Activated naive CD8-positive, alpha-beta T cell treated with anti-CD3 and anti-CD28 coated beads, Interleukin-2, amount 50 U/mL, for 24 hours (primary cell): ENCODE data around the gene FAM156A.
A peak's percentile ranks its signal among the peaks of the same experiment; 100 is the strongest.
"Not testable (repeated sequence)": the region's sequence is repeated elsewhere in the genome, so short reads cannot be mapped to it uniquely, and the experiment has no call there.

ENCODE experiments used
- ATAC-seq: fragments of 150-1000 bp; cut with Tn5 transposase; one replicate; pipeline ENCODE4 v1.10.0; 2021
- DNase-seq: peaks from one replicate; pipeline ENCODE4 v3.0.0; 2021
- H3K27ac Mint-ChIP-seq: one replicate; pipeline ENCODE4 v1.8.0; 2021; ENCODE audit warnings: mild to moderate bottlenecking, mixed read lengths
- H3K27me3 Mint-ChIP-seq: one replicate; pipeline ENCODE4 v1.8.0; 2021; ENCODE audit warnings: mixed read lengths
- H3K36me3 Mint-ChIP-seq: one replicate; pipeline ENCODE4 v1.8.0; 2021; ENCODE audit warnings: low read depth, mixed read lengths
- H3K4me1 Mint-ChIP-seq: one replicate; pipeline ENCODE4 v1.8.0; 2021; ENCODE audit warnings: mixed read lengths
- H3K4me3 Mint-ChIP-seq: one replicate; pipeline ENCODE4 v1.8.0; 2021; ENCODE audit warnings: mild to moderate bottlenecking, moderate library complexity, mixed read lengths
- H3K9me3 Mint-ChIP-seq: one replicate; pipeline ENCODE4 v1.8.0; 2021; ENCODE audit warnings: mixed read lengths

FAM156A gene

DNA sequence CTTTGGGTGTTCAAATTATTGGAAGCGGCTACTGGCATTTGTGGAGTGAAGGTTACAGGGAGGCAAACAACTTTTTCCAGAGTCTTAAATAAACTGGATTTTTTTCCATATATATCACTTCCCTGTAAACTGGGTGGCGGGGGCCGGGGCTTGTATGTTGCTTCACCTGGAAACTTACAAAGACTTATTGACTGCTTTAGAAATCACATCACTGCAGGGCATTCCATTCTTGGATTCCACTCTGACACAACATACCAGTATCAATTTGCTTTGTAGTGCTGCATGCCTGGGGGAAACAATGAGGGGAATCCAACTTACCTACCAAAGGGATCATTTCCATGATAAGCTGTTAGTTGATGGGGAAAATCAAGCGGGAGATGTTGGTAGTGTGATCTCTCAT is 21.7 kb upstream of the FAM156A start:
- Mint-ChIP-seq H3K27ac (no peak overlapping the region), H3K9me3 (no peaks in the 10 kb centered on the region), H3K27me3 (no peaks in the 10 kb centered on the region), H3K36me3 (no peaks in the 10 kb centered on the region), H3K4me1 (peaks cover 6% of the 10 kb centered on the region), H3K4me3 (no peak overlapping the region)
- DNase-seq (no peak), ATAC-seq (no peak)

DNA sequence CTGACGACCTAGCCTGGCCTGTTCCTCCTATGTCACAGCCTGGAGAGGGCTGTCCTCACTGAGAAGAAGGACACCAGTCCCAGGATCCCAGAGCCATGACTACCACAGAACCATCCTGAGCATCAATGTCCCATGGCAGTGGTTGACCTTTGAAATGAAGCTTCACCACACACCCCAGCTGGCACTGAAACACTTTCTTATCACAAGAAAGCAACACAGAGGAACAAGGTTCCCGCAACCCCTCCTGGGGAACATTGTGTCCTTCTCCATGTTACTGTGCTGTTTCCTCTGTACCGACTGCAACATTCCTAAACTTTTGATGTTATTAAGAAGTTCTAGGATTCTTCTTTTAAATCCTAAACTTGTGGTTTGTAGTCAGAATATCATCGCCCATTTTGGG is 21.2 kb upstream of the FAM156A start:
- no peaks in the 10 kb centered on the region for H3K36me3 Mint-ChIP-seq
- ATAC-seq (no peak), DNase-seq (no peak)
- H3K4me1 Mint-ChIP-seq, result peaks cover 6% of the 10 kb centered on the region
- H3K9me3 Mint-ChIP-seq, result no peaks in the 10 kb centered on the region
- H3K4me3 Mint-ChIP-seq, result no peak overlapping the region
- peak overlapping the region; percentile 42 for H3K27ac Mint-ChIP-seq
- no peaks in the 10 kb centered on the region for H3K27me3 Mint-ChIP-seq

DNA sequence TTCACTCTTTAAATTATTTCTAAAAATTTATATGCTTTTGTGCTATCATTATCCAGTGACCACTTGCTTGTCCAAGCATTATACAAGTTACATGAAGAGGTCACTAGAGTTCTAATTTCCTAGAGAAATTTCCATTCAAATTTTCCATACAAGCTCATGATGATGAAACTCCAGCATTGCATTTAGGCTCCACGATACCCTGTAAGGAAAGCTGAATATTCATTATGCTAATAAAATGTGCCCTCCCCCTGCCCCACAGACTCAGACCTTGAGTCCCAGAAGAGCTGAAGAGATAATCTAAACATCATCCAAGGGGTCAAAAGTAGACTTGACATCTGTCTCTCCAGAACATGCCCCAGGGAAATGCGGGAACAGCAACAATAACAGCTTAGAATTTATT is 19.6 kb upstream of the FAM156A start:
- no peaks in the 10 kb centered on the region for H3K9me3 Mint-ChIP-seq

DNA sequence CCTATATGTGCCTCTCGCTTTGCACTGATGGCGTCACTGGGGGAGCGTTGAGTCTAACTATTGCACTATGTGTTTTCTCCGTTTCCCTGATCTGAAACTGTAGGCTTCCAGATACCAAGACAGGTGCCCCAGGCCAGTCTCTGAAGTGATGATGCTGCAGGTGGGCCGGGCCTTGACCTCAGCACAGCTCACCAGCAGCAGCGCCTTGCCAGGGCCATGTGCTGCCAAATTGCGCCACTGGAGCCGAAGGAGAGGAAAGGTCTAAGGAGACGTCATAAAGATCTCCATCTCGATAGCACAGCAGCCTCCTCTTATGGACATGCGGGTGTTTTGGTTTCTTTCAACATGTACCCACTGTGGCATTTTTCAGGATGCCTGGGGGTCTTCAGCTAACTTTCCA is 17.3 kb upstream of the FAM156A start:
- H3K4me3 Mint-ChIP-seq, H3K27me3 Mint-ChIP-seq, H3K27ac Mint-ChIP-seq, DNase-seq, ATAC-seq, H3K9me3 Mint-ChIP-seq, H3K36me3 Mint-ChIP-seq, H3K4me1 Mint-ChIP-seq: not testable (repeated sequence)

More for the DNA sequence above, 19.6 kb upstream of the FAM156A start:
- ATAC-seq (no peak), DNase-seq (no peak)
- H3K36me3 Mint-ChIP-seq, result no peaks in the 10 kb centered on the region
- peaks cover 6% of the 10 kb centered on the region for H3K4me1 Mint-ChIP-seq
- no peak overlapping the region for H3K27ac Mint-ChIP-seq
- no peak overlapping the region for H3K4me3 Mint-ChIP-seq
- H3K27me3 Mint-ChIP-seq, result no peaks in the 10 kb centered on the region

DNA sequence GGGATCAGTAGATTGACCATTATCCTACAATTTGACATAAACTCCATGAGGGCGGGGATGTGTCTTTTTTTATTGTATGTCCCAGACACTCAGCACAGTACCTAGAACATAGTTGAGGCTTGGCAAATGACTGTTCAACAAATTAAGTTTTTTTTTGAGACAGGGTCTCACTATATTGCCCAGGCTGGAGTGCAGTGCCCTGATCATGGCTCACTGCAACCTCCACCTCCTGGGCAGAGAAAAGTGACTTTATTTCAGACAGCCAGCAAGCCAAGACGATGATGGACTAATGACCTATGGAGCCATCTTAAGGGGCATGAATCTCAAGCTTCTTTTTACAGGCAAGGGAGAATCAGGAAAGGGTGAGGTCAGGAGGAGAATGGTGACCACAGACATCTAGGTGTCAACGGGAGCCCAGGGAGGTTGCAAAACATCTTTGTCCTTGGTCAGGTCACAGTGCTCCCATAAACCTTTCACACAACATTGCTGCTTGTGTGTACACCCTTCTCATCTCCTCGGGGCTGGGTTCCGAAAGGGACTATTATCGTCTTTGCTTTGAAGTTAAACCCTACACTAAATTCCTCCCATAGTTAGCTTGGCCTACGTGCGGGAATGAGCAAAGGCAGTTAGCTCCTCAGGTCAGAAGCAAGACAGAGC is 16.1 kb upstream of the FAM156A start:
- H3K4me1 Mint-ChIP-seq, H3K27me3 Mint-ChIP-seq, H3K4me3 Mint-ChIP-seq, DNase-seq, ATAC-seq, H3K27ac Mint-ChIP-seq, H3K36me3 Mint-ChIP-seq, H3K9me3 Mint-ChIP-seq: not testable (repeated sequence)

DNA sequence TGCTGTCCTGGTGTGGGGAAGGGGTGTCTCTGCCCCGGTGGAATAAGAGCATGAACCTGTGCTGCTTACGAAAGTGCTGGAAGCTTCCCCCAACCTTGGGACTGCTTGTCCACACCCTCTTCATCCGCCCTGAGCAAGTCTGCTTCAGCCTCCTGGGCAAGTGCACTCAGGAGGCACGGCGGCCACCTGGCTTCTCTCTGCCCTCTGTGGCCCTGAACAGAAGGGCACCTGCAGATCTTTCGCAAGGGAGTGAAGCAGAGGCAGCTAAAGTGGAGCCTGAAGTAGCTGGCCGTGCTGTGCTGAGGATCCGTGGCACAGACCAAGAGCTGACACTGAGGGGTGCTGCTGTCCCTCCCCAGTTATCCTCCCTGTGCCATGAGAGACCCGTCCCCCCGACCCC is 9.6 kb upstream of the FAM156A start:
- not testable (repeated sequence) for DNase-seq, H3K4me3 Mint-ChIP-seq, H3K4me1 Mint-ChIP-seq, ATAC-seq, H3K27me3 Mint-ChIP-seq, H3K36me3 Mint-ChIP-seq, H3K27ac Mint-ChIP-seq, H3K9me3 Mint-ChIP-seq

DNA sequence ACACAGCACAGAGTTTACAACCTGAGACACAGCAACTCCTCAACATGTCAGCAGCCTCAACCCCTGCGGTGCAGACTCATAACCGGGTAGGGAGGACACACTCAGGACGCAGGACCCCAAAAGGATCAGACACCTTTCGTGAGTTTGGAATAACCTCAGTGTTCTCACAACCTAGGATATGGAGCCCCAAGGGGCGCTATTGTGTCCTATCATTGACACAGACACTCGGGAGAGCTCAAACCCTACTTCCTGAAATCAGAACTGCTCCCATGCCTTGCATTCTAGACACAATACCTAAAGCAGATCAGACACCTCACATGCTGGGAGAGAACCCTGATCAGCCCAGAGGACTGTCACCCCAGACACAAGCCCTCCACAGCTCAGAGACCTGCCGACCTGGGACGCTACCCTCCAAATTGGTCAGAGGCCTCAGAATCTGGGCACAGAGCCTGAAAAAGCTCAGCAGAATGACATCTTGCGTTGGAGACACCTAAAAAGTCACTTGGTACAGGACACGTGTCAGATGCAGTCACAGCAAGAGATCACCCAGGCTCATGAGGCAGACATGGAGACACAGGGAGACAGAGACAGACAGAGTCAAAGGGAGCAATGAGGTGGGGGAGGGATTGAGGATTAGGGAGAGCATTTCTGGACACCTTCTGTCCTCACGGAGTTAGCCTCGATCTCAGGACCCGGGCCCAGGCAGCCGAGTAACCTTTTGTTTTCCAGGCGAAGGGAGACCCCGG is 8.8 kb upstream of the FAM156A start:
- H3K4me3 Mint-ChIP-seq, H3K27ac Mint-ChIP-seq, H3K27me3 Mint-ChIP-seq, ATAC-seq, H3K9me3 Mint-ChIP-seq, H3K36me3 Mint-ChIP-seq, DNase-seq, H3K4me1 Mint-ChIP-seq: not testable (repeated sequence)

DNA sequence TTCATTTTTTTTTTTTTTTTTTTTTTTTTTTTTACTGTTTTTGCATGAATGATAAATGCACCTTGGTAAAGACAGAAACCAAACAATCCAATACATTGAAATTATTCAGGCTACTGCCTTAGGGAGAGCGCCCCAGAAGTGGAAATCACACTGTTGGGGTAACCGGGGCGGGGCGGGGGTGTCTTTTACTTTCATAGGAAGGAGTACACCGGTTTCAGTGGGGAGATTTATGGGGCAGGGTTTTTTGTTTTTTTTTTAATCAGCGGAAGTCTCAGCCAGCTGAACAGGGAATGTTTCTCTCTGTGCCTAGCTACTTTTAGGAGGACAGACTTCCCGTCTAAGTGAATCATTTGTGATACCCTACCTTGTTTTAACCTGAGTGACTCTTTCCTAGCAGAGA is 643 bp upstream of the FAM156A start:
- H3K36me3 Mint-ChIP-seq, H3K4me3 Mint-ChIP-seq, DNase-seq, H3K27me3 Mint-ChIP-seq, H3K27ac Mint-ChIP-seq, H3K4me1 Mint-ChIP-seq, H3K9me3 Mint-ChIP-seq: not testable (repeated sequence)
- ATAC-seq, result peak; percentile 20

DNA sequence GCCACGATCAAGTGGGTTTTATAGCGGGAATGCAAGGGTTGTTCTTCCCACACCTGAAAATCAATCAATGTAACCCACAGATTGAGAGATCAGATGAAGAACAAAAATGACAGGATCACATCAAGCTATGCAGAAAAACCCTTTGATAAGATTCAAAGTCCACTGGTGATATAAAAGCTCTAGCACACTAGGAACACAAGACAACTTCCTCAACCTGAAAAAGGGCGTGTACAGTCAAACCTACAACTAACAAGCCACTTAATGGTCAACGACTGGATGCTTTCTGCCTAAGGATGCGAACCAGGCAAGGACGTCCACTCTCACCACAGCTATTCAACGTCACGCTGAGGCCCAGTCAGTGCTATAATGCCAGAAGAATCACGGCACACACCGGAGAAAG is 8.4 kb downstream of the FAM156A start:
- H3K36me3 Mint-ChIP-seq, H3K4me3 Mint-ChIP-seq, ATAC-seq, H3K27me3 Mint-ChIP-seq, H3K9me3 Mint-ChIP-seq, H3K4me1 Mint-ChIP-seq, H3K27ac Mint-ChIP-seq, DNase-seq: not testable (repeated sequence)

DNA sequence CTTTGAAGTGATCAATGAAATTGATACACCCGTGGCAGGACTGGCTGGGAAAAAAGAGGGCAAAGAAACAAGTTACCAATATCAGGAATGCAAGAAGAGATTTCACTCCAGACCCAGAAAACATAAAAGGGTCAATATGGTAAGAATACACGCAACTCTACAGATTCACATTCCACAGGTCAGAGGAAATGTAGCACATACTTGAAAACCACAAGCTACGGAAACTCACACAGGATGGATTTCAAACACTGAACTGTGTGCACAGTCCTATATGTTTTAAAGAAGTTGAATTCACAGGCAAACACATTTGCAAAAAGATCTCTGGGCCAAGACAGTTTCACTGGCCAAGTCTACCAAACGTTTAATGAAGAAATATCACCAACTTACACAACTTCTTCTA is 9.0 kb downstream of the FAM156A start:
- not testable (repeated sequence) for H3K27ac Mint-ChIP-seq, H3K4me3 Mint-ChIP-seq, H3K4me1 Mint-ChIP-seq, H3K27me3 Mint-ChIP-seq, DNase-seq, ATAC-seq, H3K36me3 Mint-ChIP-seq, H3K9me3 Mint-ChIP-seq

DNA sequence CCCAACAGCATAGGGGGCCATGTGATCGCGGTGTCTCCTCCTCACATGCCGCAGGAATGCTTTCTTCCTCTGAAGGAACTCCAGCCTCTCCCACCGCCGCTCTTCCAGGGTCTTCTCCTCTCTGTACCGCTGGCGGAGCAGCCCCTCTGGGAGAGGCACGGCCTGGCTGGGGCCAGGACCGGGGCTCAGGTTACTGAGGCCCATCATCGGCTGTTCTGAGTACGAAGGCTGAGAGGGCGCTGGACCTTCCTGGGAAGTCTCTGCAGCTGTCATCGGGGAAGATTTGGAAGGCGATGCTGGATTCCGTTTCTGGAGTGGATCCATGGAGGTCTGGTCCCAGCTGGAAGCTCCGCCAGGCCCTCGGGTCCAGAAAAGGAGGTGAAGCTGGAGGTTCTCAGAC is 10.1 kb downstream of the FAM156A start:
- H3K4me3 Mint-ChIP-seq, DNase-seq, H3K27me3 Mint-ChIP-seq, ATAC-seq, H3K9me3 Mint-ChIP-seq, H3K27ac Mint-ChIP-seq, H3K4me1 Mint-ChIP-seq, H3K36me3 Mint-ChIP-seq: not testable (repeated sequence)

DNA sequence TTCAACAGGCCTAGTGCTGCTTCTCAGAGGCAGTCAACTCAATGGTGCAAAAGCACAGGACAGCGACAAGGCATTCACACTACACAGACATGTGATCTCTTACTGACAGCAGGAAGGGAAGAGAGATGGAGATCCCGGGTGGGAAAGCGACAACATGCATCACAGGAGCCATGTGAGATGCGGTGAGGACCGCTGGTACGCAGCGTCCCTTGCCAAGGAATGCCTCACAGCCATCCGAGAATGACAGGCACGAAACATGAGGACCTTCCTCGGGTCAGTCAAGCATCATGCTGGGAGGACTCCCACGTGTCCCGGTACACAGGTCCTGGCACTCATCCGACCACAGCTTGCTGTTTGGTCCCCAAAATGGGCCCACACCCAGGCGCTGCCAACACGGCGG is 10.8 kb downstream of the FAM156A start:
- H3K27me3 Mint-ChIP-seq, DNase-seq, H3K36me3 Mint-ChIP-seq, H3K4me1 Mint-ChIP-seq, H3K9me3 Mint-ChIP-seq, ATAC-seq, H3K4me3 Mint-ChIP-seq, H3K27ac Mint-ChIP-seq: not testable (repeated sequence)

DNA sequence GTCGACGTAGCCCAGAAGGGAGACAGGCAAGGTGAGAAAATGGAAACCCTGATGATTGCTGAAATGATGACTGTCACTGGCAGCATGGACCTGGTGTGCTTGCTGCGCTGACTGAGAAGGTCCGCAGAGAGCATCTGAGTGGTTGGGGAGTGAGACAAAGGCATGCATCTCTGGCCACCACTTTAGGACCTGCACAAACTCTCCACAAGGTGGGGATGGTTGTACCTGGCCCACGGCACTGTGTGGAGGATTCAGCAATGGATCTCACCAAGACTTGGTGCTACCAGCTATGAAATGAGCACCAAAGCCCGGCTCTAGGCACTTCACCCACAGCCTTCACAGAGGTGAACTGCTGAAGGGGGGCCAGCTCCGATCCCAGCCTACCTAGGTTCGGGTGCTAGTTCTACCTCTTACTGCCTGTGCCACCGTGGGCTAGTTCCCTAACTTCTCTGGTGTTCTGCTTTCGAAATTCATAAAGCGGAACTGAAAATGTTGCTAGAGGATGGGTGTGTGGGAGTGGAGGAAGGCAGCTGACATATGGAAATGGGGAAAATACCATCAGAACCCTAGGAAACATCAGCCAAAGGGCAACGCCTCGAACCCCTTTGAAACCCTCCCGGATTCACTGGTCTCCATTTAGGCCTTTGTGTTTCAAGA is 12.4 kb downstream of the FAM156A start:
- H3K27ac Mint-ChIP-seq, DNase-seq, H3K9me3 Mint-ChIP-seq, H3K4me3 Mint-ChIP-seq, ATAC-seq, H3K27me3 Mint-ChIP-seq, H3K4me1 Mint-ChIP-seq, H3K36me3 Mint-ChIP-seq: not testable (repeated sequence)

DNA sequence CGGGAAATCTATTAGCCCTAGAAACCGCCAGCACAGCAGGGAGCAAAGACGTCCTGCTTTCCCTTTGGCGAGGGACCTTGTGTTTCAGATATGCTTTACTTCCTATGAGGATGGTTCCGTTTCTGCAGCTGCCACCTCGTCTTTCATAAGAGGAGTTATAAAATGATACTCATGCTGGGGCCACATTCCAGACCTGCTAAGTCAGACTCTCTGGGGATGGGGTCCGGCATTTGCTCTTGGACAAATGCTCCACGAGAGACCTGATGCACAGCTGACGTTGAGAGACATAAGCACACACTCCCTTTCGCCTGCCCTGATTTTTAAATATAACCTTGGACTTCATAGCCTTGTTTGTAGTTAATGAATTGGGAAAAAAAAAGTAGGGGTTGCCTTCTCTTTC is 16.6 kb downstream of the FAM156A start:
- H3K4me1 Mint-ChIP-seq, H3K9me3 Mint-ChIP-seq, H3K4me3 Mint-ChIP-seq, H3K27ac Mint-ChIP-seq, ATAC-seq, H3K27me3 Mint-ChIP-seq, H3K36me3 Mint-ChIP-seq, DNase-seq: not testable (repeated sequence)

DNA sequence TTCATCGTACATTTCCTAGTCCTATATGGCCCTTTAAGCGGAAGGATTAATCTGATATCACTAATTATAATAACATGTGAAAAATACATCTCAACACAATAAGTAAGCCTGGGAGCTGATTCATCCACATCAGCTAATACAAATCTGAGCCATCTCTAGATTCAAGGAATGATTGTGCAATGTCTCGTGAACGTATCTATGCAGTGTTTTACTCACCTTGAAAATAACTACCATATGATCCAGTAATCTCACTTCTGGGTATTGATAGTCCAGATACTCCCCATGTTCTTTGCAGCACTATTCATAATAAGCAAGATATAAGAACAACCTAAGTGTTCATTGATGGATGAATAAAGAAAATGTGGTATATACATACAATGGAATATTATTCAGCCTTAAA is 17.6 kb downstream of the FAM156A start:
- H3K9me3 Mint-ChIP-seq, H3K27me3 Mint-ChIP-seq, DNase-seq, ATAC-seq, H3K4me3 Mint-ChIP-seq, H3K27ac Mint-ChIP-seq, H3K4me1 Mint-ChIP-seq, H3K36me3 Mint-ChIP-seq: not testable (repeated sequence)
